ENCODE data around the gene TRRAP. TPM values are rescaled to one million over a fixed set of nuclear protein-coding genes. Genes with fewer than 3 reads are reported as not detected.

The TRRAP gene
- total RNA-seq, 2 experiments from 2014 or later: 44.3 to 48.7 TPM

- no peaks in the 10 kb centered on the region for H3K27me3 Mint-ChIP-seq
- peaks cover 64% of the 10 kb centered on the region for H3K36me3 Mint-ChIP-seq
- POLR2A ChIA-PET: no interaction called here
- CTCF ChIA-PET: interaction anchor here (1.2 kb wide), 1 partner anchor 405 kb away, joined by 3 read pairs; no protein-coding TSS in a partner anchor
- H3K4me3 Mint-ChIP-seq: no peak overlapping the region
- H3K4me1 Mint-ChIP-seq (ENCODE audit: low read depth): no peaks in the 10 kb centered on the region
- H3K9me3 Mint-ChIP-seq: no peaks in the 10 kb centered on the region
- H3K27ac Mint-ChIP-seq: no peak overlapping the region
- no peak for DNase-seq
- intact Hi-C loops (cut with micrococcal nuclease): no loop called here
Measured at GRCh38 chr7:98908585-98908984, 30.3 kb downstream of the TRRAP start.

DNA sequence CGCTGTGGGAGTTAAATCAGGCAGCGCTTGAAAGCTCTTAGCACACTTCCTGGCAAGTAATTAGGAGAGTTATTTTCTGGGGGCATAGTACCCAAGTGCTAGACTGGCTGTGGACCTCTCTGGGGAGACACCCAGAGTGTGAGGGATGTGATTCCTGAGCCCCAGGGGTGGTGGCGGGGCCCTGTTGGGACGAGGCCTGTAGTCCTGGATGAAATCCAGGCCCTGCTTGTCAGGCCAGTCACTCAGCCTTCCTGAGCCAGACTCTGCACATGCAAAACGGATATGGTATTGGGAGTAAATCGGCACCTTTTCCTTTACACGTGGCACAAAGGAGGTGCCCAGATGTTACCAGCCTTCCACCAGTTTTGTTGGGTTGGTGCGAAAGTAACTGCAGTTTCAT is 31.2 kb downstream of the TRRAP start:
- peaks cover 63% of the 10 kb centered on the region for H3K36me3 Mint-ChIP-seq
- H3K27me3 Mint-ChIP-seq: no peaks in the 10 kb centered on the region
- ChIA-PET CTCF (interaction anchor here (1.2 kb wide), 1 partner anchor 404 kb away, joined by 3 read pairs; no protein-coding TSS in a partner anchor), POLR2A (no interaction called here)
- no peak for DNase-seq
- no peak overlapping the region for H3K4me3 Mint-ChIP-seq
- H3K9me3 Mint-ChIP-seq: no peaks in the 10 kb centered on the region
- no peak overlapping the region for H3K27ac Mint-ChIP-seq
- intact Hi-C loops (cut with micrococcal nuclease): no loop called here
- no peaks in the 10 kb centered on the region for H3K4me1 Mint-ChIP-seq (ENCODE audit: low read depth)

DNA sequence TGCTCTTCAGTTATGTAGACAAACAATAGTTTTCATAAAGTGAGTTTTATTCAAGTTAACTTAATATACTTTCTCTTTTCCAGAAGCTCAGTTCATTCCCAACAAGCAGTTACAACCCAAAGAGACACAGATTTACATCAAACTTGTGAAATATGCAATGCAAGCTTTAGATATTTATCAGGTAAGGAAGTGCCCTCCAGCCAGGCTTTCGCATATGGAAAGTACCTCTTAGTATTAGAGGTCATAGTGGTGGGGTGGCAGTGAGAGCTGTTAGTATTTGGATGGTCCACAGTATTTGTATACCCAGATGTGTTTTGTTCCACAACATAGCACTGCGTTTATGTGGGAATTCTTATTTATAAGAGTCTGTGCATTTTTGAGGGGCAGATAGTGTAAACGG is 32.1 kb downstream of the TRRAP start:
- no peaks in the 10 kb centered on the region for H3K9me3 Mint-ChIP-seq
- intact Hi-C loops (cut with micrococcal nuclease): no loop called here
- DNase-seq: no peak
- H3K27me3 Mint-ChIP-seq: no peaks in the 10 kb centered on the region
- CTCF ChIA-PET: no interaction called here
- POLR2A ChIA-PET: no interaction called here
- H3K27ac Mint-ChIP-seq: no peak overlapping the region
- no peak overlapping the region for H3K4me3 Mint-ChIP-seq
- H3K4me1 Mint-ChIP-seq (ENCODE audit: low read depth): no peaks in the 10 kb centered on the region
- H3K36me3 Mint-ChIP-seq: peaks cover 56% of the 10 kb centered on the region

DNA sequence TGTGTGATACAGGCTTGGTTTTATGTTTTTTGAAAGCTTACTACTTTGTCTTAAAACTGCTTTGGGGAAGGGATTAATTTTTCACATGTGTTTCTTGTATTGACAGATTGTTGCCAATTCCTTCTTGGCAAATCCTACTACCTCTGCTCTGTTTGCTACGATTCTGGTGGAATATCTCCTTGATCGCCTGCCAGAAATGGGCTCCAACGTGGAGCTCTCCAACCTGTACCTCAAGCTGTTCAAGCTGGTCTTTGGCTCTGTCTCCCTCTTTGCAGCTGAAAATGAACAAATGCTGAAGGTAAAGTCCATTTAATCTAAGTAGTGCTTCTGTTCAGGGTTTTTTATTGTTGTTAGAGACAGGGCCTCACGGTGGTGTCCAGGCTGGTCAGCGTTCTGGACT is 33.6 kb downstream of the TRRAP start:
- H3K9me3 Mint-ChIP-seq: no peaks in the 10 kb centered on the region
- no peak overlapping the region for H3K27ac Mint-ChIP-seq
- H3K36me3 Mint-ChIP-seq: peaks cover 59% of the 10 kb centered on the region
- intact Hi-C loops (cut with micrococcal nuclease): no loop called here
- no peak overlapping the region for H3K4me3 Mint-ChIP-seq
- no peak for DNase-seq
- ChIA-PET CTCF (no interaction called here), POLR2A (interaction anchor here (0.6 kb wide), 1 partner anchor 205 kb away, joined by 3 read pairs; no protein-coding TSS in a partner anchor)
- no peaks in the 10 kb centered on the region for H3K27me3 Mint-ChIP-seq
- no peaks in the 10 kb centered on the region for H3K4me1 Mint-ChIP-seq (ENCODE audit: low read depth)

- intact Hi-C loops (cut with micrococcal nuclease): no loop called here
- H3K9me3 Mint-ChIP-seq: no peaks in the 10 kb centered on the region
- no peaks in the 10 kb centered on the region for H3K27me3 Mint-ChIP-seq
- peaks cover 61% of the 10 kb centered on the region for H3K36me3 Mint-ChIP-seq
- H3K27ac Mint-ChIP-seq: no peak overlapping the region
- ChIA-PET POLR2A (no interaction called here), CTCF (no interaction called here)
- H3K4me1 Mint-ChIP-seq (ENCODE audit: low read depth): no peaks in the 10 kb centered on the region
- H3K4me3 Mint-ChIP-seq: no peak overlapping the region
- DNase-seq: no peak
Measured at GRCh38 chr7:98913026-98913425, 34.7 kb downstream of the TRRAP start.

GRCh38 chr7:98913612-98914011 is 35.3 kb downstream of the TRRAP start:
- POLR2A ChIA-PET: no interaction called here
- DNase-seq: no peak
- peaks cover 59% of the 10 kb centered on the region for H3K36me3 Mint-ChIP-seq
- CTCF ChIA-PET: no interaction called here
- no peak overlapping the region for H3K27ac Mint-ChIP-seq
- no peaks in the 10 kb centered on the region for H3K4me1 Mint-ChIP-seq (ENCODE audit: low read depth)
- H3K27me3 Mint-ChIP-seq: no peaks in the 10 kb centered on the region
- no peaks in the 10 kb centered on the region for H3K9me3 Mint-ChIP-seq
- no peak overlapping the region for H3K4me3 Mint-ChIP-seq
- intact Hi-C loops (cut with micrococcal nuclease): no loop called here

- Mint-ChIP-seq H3K4me1 (ENCODE audit: low read depth) (no peaks in the 10 kb centered on the region), H3K27me3 (no peaks in the 10 kb centered on the region), H3K36me3 (peaks cover 53% of the 10 kb centered on the region), H3K9me3 (no peaks in the 10 kb centered on the region), H3K4me3 (no peak overlapping the region), H3K27ac (no peak overlapping the region)
- intact Hi-C loops (cut with micrococcal nuclease): no loop called here
- no peak for DNase-seq
- ChIA-PET POLR2A (no interaction called here), CTCF (no interaction called here)
Measured at GRCh38 chr7:98917331-98917730, 39.0 kb downstream of the TRRAP start.

GRCh38 chr7:98921608-98922372 is 43.5 kb downstream of the TRRAP start:
- CTCF ChIA-PET: no interaction called here
- no peak for DNase-seq
- Mint-ChIP-seq H3K36me3 (peaks cover 61% of the 10 kb centered on the region), H3K9me3 (no peaks in the 10 kb centered on the region), H3K4me1 (ENCODE audit: low read depth) (no peaks in the 10 kb centered on the region), H3K27me3 (no peaks in the 10 kb centered on the region), H3K27ac (no peak overlapping the region), H3K4me3 (no peak overlapping the region)
- POLR2A ChIA-PET: no interaction called here
- intact Hi-C loops (cut with micrococcal nuclease): no loop called here

GRCh38 chr7:98922392-98923187 is 44.3 kb downstream of the TRRAP start:
- no peak for DNase-seq
- no peaks in the 10 kb centered on the region for H3K27me3 Mint-ChIP-seq
- H3K9me3 Mint-ChIP-seq: no peaks in the 10 kb centered on the region
- H3K4me3 Mint-ChIP-seq: no peak overlapping the region
- H3K4me1 Mint-ChIP-seq (ENCODE audit: low read depth): no peaks in the 10 kb centered on the region
- intact Hi-C loops (cut with micrococcal nuclease): no loop called here
- H3K27ac Mint-ChIP-seq: no peak overlapping the region
- CTCF ChIA-PET: interaction anchor here (1.7 kb wide), 1 partner anchor 13 kb away, joined by 4 read pairs; no protein-coding TSS in a partner anchor
- POLR2A ChIA-PET: interaction anchor here (0.8 kb wide), 1 partner anchor 9 kb away, joined by 3 read pairs; no protein-coding TSS in a partner anchor
- peaks cover 61% of the 10 kb centered on the region for H3K36me3 Mint-ChIP-seq

DNA sequence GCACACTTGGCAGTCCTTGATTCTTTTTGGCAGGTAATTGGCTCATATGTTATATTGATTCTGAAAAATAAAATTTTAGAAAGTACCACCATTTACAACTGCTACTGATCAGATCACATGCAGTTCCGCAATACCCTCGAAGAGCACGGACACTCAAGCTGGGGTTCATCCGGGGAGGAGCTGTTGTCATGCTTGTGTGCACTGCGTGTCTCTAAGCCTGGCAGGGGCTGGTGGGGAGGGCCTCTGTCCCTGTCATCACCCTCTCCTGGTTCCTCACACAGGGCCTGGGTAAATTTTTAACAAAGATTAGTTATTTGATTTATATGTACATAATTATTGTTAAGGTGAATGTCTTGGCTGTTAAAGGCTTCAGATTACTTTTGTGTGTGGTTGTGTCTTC is 45.2 kb downstream of the TRRAP start:
- H3K4me1 Mint-ChIP-seq (ENCODE audit: low read depth): no peaks in the 10 kb centered on the region
- H3K9me3 Mint-ChIP-seq: no peaks in the 10 kb centered on the region
- H3K27me3 Mint-ChIP-seq: no peaks in the 10 kb centered on the region
- DNase-seq: no peak
- no peak overlapping the region for H3K4me3 Mint-ChIP-seq
- CTCF ChIA-PET: interaction anchor here (1.7 kb wide), 1 partner anchor 12 kb away, joined by 4 read pairs; no protein-coding TSS in a partner anchor
- no peak overlapping the region for H3K27ac Mint-ChIP-seq
- peaks cover 64% of the 10 kb centered on the region for H3K36me3 Mint-ChIP-seq
- intact Hi-C loops (cut with micrococcal nuclease): no loop called here
- POLR2A ChIA-PET: no interaction called here

GRCh38 chr7:98927125-98927524 is 48.8 kb downstream of the TRRAP start:
- H3K9me3 Mint-ChIP-seq: no peaks in the 10 kb centered on the region
- H3K27ac Mint-ChIP-seq: no peak overlapping the region
- POLR2A ChIA-PET: no interaction called here
- no peak overlapping the region for H3K4me3 Mint-ChIP-seq
- CTCF ChIA-PET: no interaction called here
- H3K4me1 Mint-ChIP-seq (ENCODE audit: low read depth): peaks cover 15% of the 10 kb centered on the region
- no peaks in the 10 kb centered on the region for H3K27me3 Mint-ChIP-seq
- intact Hi-C loops (cut with micrococcal nuclease): no loop called here
- no peak for DNase-seq
- H3K36me3 Mint-ChIP-seq: peaks cover 61% of the 10 kb centered on the region

GRCh38 chr7:98930464-98930863 is 52.1 kb downstream of the TRRAP start:
- DNase-seq: peak; percentile 48
- Mint-ChIP-seq H3K9me3 (no peaks in the 10 kb centered on the region), H3K27me3 (no peaks in the 10 kb centered on the region), H3K36me3 (peaks cover 59% of the 10 kb centered on the region), H3K27ac (peak overlapping the region; percentile 82), H3K4me1 (ENCODE audit: low read depth) (peaks cover 20% of the 10 kb centered on the region), H3K4me3 (no peak overlapping the region)
- ChIA-PET CTCF (interaction anchor here (0.5 to 1.0 kb wide), 3 partner anchors 19 to 67 kb away, joined by 3 to 4 read pairs (median 3); no protein-coding TSS in a partner anchor), POLR2A (interaction anchor here (0.9 to 1.5 kb wide), 3 partner anchors 8 to 50 kb away, joined by 3 to 5 read pairs (median 3); no protein-coding TSS in a partner anchor)
- intact Hi-C loops (cut with micrococcal nuclease): loop anchor here (2.0 to 10.0 kb wide), 2 partner anchors 212 to 394 kb away; partner anchors contain the start of gene ARPC1A
